Tibial nerve (tissue), 4 donors: ENCODE data around the gene PSME4. TPM values are rescaled to one million over a fixed set of nuclear protein-coding genes. Genes with fewer than 3 reads are reported as not detected.

Experiments
- DNase-seq, 2 donors: peaks; one replicate each; pipeline ENCODE4 v3.0.0-alpha.2; 2019; ENCODE audit warnings: low spot score in 2 of 2
- H3K27ac ChIP-seq, 4 donors: fragments of 200-600 bp; sonication (generic) in 3 of 4; one replicate each; pipeline ENCODE4 v1.5.1; 2017 to 2019; ENCODE audit warnings: mild to moderate bottlenecking in 1 of 4
- H3K27me3 ChIP-seq, 2 donors: fragments of 200-600 bp; sonication (generic) in 1 of 2; one replicate each; pipeline versions ENCODE4 v1.5.1 to v1.6.0; 2017 to 2019
- H3K36me3 ChIP-seq, 3 donors: fragments of 200-600 bp; sonication (generic); one replicate each; pipeline ENCODE4 v1.5.1; 2018 to 2019
- H3K4me1 ChIP-seq, 4 donors: fragments of 200-600 bp; sonication (generic) in 3 of 4; one replicate each; pipeline ENCODE4 v1.5.1; 2017 to 2019
- H3K4me3 ChIP-seq, 4 donors: fragments of 200-600 bp; sonication (generic) in 3 of 4; one replicate each; pipeline ENCODE4 v1.5.1; 2017 to 2019; ENCODE audit warnings: mild to moderate bottlenecking in 1 of 4, moderate library complexity in 1 of 4
- H3K9me3 ChIP-seq, 4 donors: fragments of 200-600 bp; sonication (generic) in 3 of 4; one replicate each; pipeline ENCODE4 v1.5.1; 2017 to 2019
- EP300 ChIP-seq, 2 donors: sonication (generic); formaldehyde crosslinking; IDR thresholded peaks; one replicate each; pipeline ENCODE4 v1.6.1; 2017; ENCODE audit warnings: antibody characterized with exemption in 2 of 2, mild to moderate bottlenecking in 1 of 2
- POLR2A ChIP-seq, 2 donors: fragments of 450-650 bp; IDR thresholded peaks; one replicate each; pipeline ENCODE4 v1.6.1; 2017; ENCODE audit warnings: antibody characterized with exemption in 2 of 2, mild to moderate bottlenecking in 2 of 2, moderate library complexity in 2 of 2
- WGBS, 2 donors: methylation state at CpG; one replicate each; pipeline ENCODE4 v1.1.5; 2018; 5-methylcytosine and 5-hydroxymethylcytosine counted together
- total RNA-seq, 4 donors: library from RNA; depleted of rRNA; stranded (reverse); fragments of >200 nt; gene quantifications; one replicate each; pipeline ENCODE4 v1.1.0, GENCODE V29; 2016
- TF ChIP-seq, protein P1 (sequence below), 5 experiments: fragments of 200-600 bp in 3 of 5; fragments of 450-650 bp in 2 of 5; sonication (generic) in 3 of 5; IDR thresholded peaks; one replicate each; pipeline ENCODE4 v1.5.1; 2016 to 2019; ENCODE audit warnings: antibody characterized with exemption in 5 of 5, mild to moderate bottlenecking in 3 of 5, moderate library complexity in 2 of 5

The PSME4 gene
- total RNA-seq, 4 donors from 2014 or later: 32.4 to 50.6 (median 38.5) TPM

DNA sequence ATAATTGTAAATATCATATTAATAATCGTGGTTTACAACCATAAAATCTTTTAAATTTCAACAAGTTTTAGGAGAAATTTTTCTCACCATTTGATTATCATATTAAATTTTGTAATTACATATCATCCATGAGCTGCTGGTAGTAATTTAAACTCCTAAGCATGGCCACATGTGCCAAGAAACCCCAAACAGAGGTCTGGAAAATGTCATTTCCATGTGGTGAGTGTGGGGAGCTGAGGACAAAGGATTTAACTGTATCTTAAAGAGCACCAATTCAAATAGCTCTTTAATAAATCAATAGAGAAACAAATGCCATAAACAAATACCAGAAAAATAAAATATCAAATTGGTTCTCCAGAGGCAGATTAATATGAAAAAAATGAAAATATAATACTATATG is 26.3 kb downstream of the PSME4 start:
- Histone ChIP-seq H3K4me3 (no peak overlapping the region), H3K27me3 (no peaks in the 10 kb centered on the region), H3K9me3 (no peaks in the 10 kb centered on the region), H3K4me1 (peaks cover 0 to 24% (median 5%) of the 10 kb centered on the region in 4 donors), H3K27ac (no peak overlapping the region), H3K36me3 (peaks cover 0 to 38% (median 0%) of the 10 kb centered on the region in 3 donors)
- TF ChIP-seq EP300 (IDR thresholded peaks at IDR 0.05): no peak
- TF ChIP-seq, protein P1, sequence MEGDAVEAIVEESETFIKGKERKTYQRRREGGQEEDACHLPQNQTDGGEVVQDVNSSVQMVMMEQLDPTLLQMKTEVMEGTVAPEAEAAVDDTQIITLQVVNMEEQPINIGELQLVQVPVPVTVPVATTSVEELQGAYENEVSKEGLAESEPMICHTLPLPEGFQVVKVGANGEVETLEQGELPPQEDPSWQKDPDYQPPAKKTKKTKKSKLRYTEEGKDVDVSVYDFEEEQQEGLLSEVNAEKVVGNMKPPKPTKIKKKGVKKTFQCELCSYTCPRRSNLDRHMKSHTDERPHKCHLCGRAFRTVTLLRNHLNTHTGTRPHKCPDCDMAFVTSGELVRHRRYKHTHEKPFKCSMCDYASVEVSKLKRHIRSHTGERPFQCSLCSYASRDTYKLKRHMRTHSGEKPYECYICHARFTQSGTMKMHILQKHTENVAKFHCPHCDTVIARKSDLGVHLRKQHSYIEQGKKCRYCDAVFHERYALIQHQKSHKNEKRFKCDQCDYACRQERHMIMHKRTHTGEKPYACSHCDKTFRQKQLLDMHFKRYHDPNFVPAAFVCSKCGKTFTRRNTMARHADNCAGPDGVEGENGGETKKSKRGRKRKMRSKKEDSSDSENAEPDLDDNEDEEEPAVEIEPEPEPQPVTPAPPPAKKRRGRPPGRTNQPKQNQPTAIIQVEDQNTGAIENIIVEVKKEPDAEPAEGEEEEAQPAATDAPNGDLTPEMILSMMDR (IDR thresholded peaks at IDR 0.05): no peak
- TF ChIP-seq POLR2A (IDR thresholded peaks at IDR 0.05): no peak
- 90 to 94% methylated on average over 1 of the region's 1 CpG for WGBS, 2 donors
- DNase-seq: no peak

DNA sequence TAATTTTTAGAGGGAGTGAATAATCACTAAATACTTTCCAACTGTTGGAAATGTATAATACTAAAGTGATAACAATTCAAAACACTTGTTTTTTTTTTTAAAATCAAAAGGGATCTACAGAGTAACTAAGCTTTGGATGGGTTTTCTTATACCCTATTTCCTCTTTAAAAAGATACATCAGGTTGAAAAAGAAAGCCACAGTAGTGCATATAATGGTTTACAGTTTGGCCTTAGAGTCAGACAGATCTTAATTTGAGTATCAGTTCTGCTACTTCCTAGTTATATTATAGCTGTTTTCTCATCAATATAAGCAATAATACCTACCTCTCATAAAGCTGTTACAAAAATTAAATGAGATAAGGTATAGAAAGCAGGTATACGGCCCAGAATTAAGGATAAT is 28.5 kb downstream of the PSME4 start:
- Histone ChIP-seq H3K4me1 (peaks cover 0 to 18% (median 4%) of the 10 kb centered on the region in 4 donors), H3K27ac (no peak overlapping the region), H3K36me3 (peaks cover 0 to 37% (median 0%) of the 10 kb centered on the region in 3 donors), H3K27me3 (no peaks in the 10 kb centered on the region), H3K9me3 (no peaks in the 10 kb centered on the region), H3K4me3 (no peak overlapping the region)
- DNase-seq: no peak
- TF ChIP-seq POLR2A (IDR thresholded peaks at IDR 0.05): no peak
- TF ChIP-seq EP300 (IDR thresholded peaks at IDR 0.05): no peak
- TF ChIP-seq, protein P1 (IDR thresholded peaks at IDR 0.05): no peak
- whole genome bisulfite sequencing, 2 donors: 85 to 91% methylated on average over 1 of the region's 1 CpG

DNA sequence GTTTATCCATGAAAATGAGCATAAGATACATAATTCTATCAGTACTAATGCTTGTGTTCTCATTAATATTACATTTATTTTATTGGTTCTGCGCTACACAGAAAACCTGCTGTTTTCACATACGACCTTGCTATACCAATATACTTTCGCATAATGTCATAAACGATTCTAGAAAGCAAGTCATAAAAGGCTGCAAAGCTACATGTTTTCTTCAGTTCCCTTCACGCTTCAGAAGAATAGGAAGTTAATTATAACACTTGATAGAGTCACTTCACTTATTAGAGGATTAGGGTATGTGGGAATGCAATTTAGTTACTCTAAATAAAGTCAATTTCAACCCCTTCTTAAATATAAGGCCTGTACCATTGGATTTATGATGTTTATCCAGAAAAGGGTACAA is 29.0 kb downstream of the PSME4 start:
- no peak overlapping the region for H3K27ac ChIP-seq
- no peak overlapping the region for H3K4me3 ChIP-seq
- peaks cover 0 to 18% (median 4%) of the 10 kb centered on the region in 4 donors for H3K4me1 ChIP-seq
- H3K36me3 ChIP-seq: peaks cover 0 to 38% (median 0%) of the 10 kb centered on the region in 3 donors
- 89% methylated on average over 5 of the region's 5 CpGs for WGBS, 2 donors
- DNase-seq: no peak
- H3K9me3 ChIP-seq: no peaks in the 10 kb centered on the region
- H3K27me3 ChIP-seq: no peaks in the 10 kb centered on the region
- TF ChIP-seq, protein P1 (IDR thresholded peaks at IDR 0.05): no peak
- TF ChIP-seq POLR2A (IDR thresholded peaks at IDR 0.05): no peak
- no peak for TF ChIP-seq EP300 (IDR thresholded peaks at IDR 0.05)

DNA sequence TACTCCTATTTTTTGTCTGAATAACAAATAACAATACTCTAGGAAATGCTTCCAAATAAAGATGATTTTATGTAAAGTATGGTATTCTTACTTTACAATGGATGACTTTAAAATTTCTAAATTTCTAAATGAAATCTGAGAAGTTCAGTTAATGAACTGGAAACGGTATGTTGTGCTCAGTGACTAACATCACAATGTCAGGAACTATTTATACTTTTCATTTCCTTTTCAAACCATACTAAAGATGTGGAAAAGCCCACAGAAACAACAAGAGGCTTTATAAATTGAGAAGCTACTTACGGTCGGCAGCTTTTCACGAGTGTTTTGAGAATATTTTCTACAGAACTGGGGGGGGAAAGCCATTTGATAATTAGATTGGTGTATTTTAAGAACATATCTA is 31.1 kb downstream of the PSME4 start:
- H3K36me3 ChIP-seq: peaks cover 0 to 49% (median 0%) of the 10 kb centered on the region in 3 donors
- peaks cover 0 to 6% (median 0%) of the 10 kb centered on the region in 4 donors for H3K4me1 ChIP-seq
- H3K9me3 ChIP-seq: no peaks in the 10 kb centered on the region
- no peak overlapping the region for H3K4me3 ChIP-seq
- WGBS, 2 donors: 68 to 72% methylated on average over 4 of the region's 4 CpGs
- H3K27me3 ChIP-seq: no peaks in the 10 kb centered on the region
- no peak for DNase-seq
- TF ChIP-seq POLR2A (IDR thresholded peaks at IDR 0.05) (no peak), EP300 (IDR thresholded peaks at IDR 0.05) (no peak)
- TF ChIP-seq, protein P1 (IDR thresholded peaks at IDR 0.05): no peak
- H3K27ac ChIP-seq: no peak overlapping the region

DNA sequence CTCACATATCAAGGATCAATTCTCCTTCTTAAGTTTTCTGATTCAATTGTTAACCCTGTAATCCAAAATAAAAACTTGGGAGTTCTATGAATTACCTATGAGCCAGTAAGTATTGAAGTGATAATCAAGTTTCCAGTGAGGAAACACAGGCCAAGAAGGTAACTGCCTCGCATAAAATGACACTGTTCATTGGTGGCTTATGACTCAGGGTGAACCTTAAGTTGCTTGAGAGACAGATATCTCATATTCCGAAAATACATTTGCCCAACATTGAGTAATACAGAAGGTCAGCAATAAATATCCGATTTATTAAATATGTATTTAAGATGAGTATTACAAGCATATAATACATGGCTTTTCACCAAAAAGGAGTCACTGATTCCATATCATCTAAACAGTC is 31.9 kb downstream of the PSME4 start:
- Histone ChIP-seq H3K4me3 (no peak overlapping the region), H3K4me1 (peaks cover 0 to 4% (median 0%) of the 10 kb centered on the region in 4 donors), H3K36me3 (peaks cover 0 to 56% (median 0%) of the 10 kb centered on the region in 3 donors), H3K27me3 (no peaks in the 10 kb centered on the region), H3K27ac (no peak overlapping the region), H3K9me3 (no peaks in the 10 kb centered on the region)
- no peak for DNase-seq
- 95% methylated on average over 3 of the region's 3 CpGs for WGBS, 2 donors
- TF ChIP-seq, protein P1 (IDR thresholded peaks at IDR 0.05): no peak
- TF ChIP-seq EP300 (IDR thresholded peaks at IDR 0.05): no peak
- TF ChIP-seq POLR2A (IDR thresholded peaks at IDR 0.05): no peak
